Tibial artery (tissue), 4 donors: ENCODE results near the gene COL4A4.
A peak's percentile ranks its signal among the peaks of the same experiment; 100 is the strongest.

Experiments
- DNase-seq, 2 donors: peaks; one replicate each; pipeline ENCODE4 v3.0.0-alpha.2; 2019
- H3K27ac ChIP-seq, 2 donors: fragments of 200-600 bp; sonication (generic) in 1 of 2; 1 replicate in 1 of 2; 2 replicates in 1 of 2; pipeline ENCODE4 v1.5.1; 2018 to 2019; ENCODE audit warnings: mild to moderate bottlenecking in 1 of 2
- H3K27me3 ChIP-seq, 2 donors: fragments of 200-600 bp; sonication (generic) in 1 of 2; one replicate each; pipeline versions ENCODE4 v1.5.1 to v1.6.0; 2016 to 2019
- H3K36me3 ChIP-seq, 3 donors: fragments of 200-600 bp; sonication (generic) in 2 of 3; one replicate each; pipeline ENCODE4 v1.5.1; 2016 to 2019; ENCODE audit warnings: mild to moderate bottlenecking in 2 of 3
- H3K4me1 ChIP-seq, 4 donors: fragments of 200-600 bp; sonication (generic) in 2 of 4; 1 replicate in 3 of 4; 2 replicates in 1 of 4; pipeline ENCODE4 v1.5.1; 2016 to 2019
- H3K4me3 ChIP-seq, 2 donors: fragments of 200-600 bp; sonication (generic) in 1 of 2; 1 replicate in 1 of 2; 2 replicates in 1 of 2; pipeline ENCODE4 v1.5.1; 2018 to 2019; ENCODE audit warnings: mild to moderate bottlenecking in 2 of 2
- H3K9me3 ChIP-seq, 3 donors: fragments of 200-600 bp; sonication (generic) in 1 of 3; one replicate each; pipeline ENCODE4 v1.5.1; 2016 to 2019
- intact Hi-C: fragments of 100-400 bp; cut with DNase I; formaldehyde crosslinking; loops from one replicate; pipeline ENCODE4 v1.15.0; 2023; ENCODE audit warnings: low total_unique reads
- TF ChIP-seq, protein P1 (sequence below), 2 experiments: fragments of 200-600 bp in 1 of 2; fragments of 450-650 bp in 1 of 2; IDR thresholded peaks; one replicate each; pipeline ENCODE4 v1.5.1; 2017 to 2019; ENCODE audit warnings: antibody characterized with exemption in 2 of 2, mild to moderate bottlenecking in 1 of 2, moderate library complexity in 1 of 2

Gene COL4A4

GRCh38 chr2:227201771-227202170, 37.8 kb upstream of the COL4A4 start:
- TF ChIP-seq, protein P1, sequence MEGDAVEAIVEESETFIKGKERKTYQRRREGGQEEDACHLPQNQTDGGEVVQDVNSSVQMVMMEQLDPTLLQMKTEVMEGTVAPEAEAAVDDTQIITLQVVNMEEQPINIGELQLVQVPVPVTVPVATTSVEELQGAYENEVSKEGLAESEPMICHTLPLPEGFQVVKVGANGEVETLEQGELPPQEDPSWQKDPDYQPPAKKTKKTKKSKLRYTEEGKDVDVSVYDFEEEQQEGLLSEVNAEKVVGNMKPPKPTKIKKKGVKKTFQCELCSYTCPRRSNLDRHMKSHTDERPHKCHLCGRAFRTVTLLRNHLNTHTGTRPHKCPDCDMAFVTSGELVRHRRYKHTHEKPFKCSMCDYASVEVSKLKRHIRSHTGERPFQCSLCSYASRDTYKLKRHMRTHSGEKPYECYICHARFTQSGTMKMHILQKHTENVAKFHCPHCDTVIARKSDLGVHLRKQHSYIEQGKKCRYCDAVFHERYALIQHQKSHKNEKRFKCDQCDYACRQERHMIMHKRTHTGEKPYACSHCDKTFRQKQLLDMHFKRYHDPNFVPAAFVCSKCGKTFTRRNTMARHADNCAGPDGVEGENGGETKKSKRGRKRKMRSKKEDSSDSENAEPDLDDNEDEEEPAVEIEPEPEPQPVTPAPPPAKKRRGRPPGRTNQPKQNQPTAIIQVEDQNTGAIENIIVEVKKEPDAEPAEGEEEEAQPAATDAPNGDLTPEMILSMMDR (IDR thresholded peaks at IDR 0.05): no peak
- DNase-seq: no peak
- intact Hi-C loops: no loop called here
- Histone ChIP-seq H3K27me3 (no peaks in the 10 kb centered on the region), H3K4me1 (no peaks in the 10 kb centered on the region), H3K4me3 (no peak overlapping the region), H3K36me3 (no peaks in the 10 kb centered on the region), H3K27ac (no peak overlapping the region), H3K9me3 (no peaks in the 10 kb centered on the region)

DNA sequence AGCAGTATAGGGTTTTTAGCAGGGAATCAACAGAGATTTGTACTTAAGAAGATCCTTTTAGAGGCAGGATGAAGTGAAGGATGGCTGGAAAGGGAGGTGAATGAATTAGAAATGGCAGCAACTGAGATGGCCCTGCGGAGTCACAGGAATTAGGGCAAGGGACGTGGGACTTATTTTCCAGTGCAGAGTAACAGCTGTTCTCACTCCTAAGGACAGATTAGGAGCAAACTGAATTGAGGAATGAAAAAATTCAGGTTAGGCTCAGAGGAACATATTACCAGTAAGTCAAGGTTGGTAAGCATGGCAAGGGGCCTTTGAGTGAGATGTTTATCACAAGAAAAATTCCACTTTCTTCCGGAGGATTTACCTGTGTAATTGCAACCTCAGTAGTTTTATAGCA, 34.9 kb upstream of the COL4A4 start:
- DNase-seq: no peak
- Histone ChIP-seq H3K4me3 (no peak overlapping the region), H3K4me1 (no peaks in the 10 kb centered on the region), H3K36me3 (no peaks in the 10 kb centered on the region), H3K27me3 (no peaks in the 10 kb centered on the region), H3K27ac (no peak overlapping the region), H3K9me3 (no peaks in the 10 kb centered on the region)
- intact Hi-C loops: no loop called here
- TF ChIP-seq, protein P1 (IDR thresholded peaks at IDR 0.05): no peak

GRCh38 chr2:227194219-227194618, 30.2 kb upstream of the COL4A4 start:
- no peaks in the 10 kb centered on the region for H3K9me3 ChIP-seq
- no peaks in the 10 kb centered on the region for H3K36me3 ChIP-seq
- TF ChIP-seq, protein P1 (IDR thresholded peaks at IDR 0.05): no peak
- intact Hi-C loops: no loop called here
- no peak overlapping the region for H3K27ac ChIP-seq
- no peaks in the 10 kb centered on the region for H3K4me1 ChIP-seq
- H3K27me3 ChIP-seq: no peaks in the 10 kb centered on the region
- no peak for DNase-seq
- no peak overlapping the region for H3K4me3 ChIP-seq

- no peak for DNase-seq
- intact Hi-C loops: no loop called here
- H3K36me3 ChIP-seq: no peaks in the 10 kb centered on the region
- H3K27me3 ChIP-seq: no peaks in the 10 kb centered on the region
- TF ChIP-seq, protein P1 (IDR thresholded peaks at IDR 0.05): no peak
- no peak overlapping the region for H3K4me3 ChIP-seq
- peaks cover 0 to 9% (median 0%) of the 10 kb centered on the region in 4 donors for H3K4me1 ChIP-seq
- no peaks in the 10 kb centered on the region for H3K9me3 ChIP-seq
- H3K27ac ChIP-seq: no peak overlapping the region
These were observed 28.5 kb upstream of the COL4A4 start for GRCh38 chr2:227192491-227192890.

DNA sequence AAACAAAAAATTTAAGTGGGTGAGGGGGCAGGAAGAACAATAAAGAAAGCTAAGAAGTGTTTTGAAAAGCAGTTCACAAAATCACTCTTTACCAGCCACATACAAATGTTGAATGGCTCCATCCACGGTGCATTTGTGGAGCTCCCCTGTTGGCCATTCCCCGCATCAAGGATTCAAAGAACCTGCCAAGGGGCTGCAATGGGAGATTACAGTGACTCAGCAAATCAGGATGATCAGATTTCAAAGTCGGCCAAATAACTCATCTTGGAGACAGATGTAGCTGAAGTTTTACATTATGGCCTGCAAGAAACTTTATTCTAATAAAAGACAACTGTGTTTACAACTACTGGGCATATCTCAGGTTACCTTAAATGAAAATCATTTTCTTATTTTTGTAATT, 27.4 kb upstream of the COL4A4 start:
- intact Hi-C loops: no loop called here
- no peak overlapping the region for H3K4me3 ChIP-seq
- TF ChIP-seq, protein P1 (IDR thresholded peaks at IDR 0.05): no peak

GRCh38 chr2:227188292-227188691, 24.3 kb upstream of the COL4A4 start:
- Histone ChIP-seq H3K36me3 (no peaks in the 10 kb centered on the region), H3K27ac (peak overlapping the region in 1 of 2 donors; percentile 37), H3K9me3 (no peaks in the 10 kb centered on the region), H3K4me3 (no peak overlapping the region), H3K27me3 (no peaks in the 10 kb centered on the region), H3K4me1 (peaks cover 0 to 9% (median 0%) of the 10 kb centered on the region in 4 donors)
- no peak for DNase-seq
- TF ChIP-seq, protein P1 (IDR thresholded peaks at IDR 0.05): no peak
- intact Hi-C loops: no loop called here

More for the DNA sequence above, 27.4 kb upstream of the COL4A4 start:
- H3K9me3 ChIP-seq: no peaks in the 10 kb centered on the region
- H3K27ac ChIP-seq: no peak overlapping the region
- H3K36me3 ChIP-seq: no peaks in the 10 kb centered on the region
- no peaks in the 10 kb centered on the region for H3K27me3 ChIP-seq
- DNase-seq: no peak
- peaks cover 0 to 9% (median 0%) of the 10 kb centered on the region in 4 donors for H3K4me1 ChIP-seq
